NOMO-1 (cell line): ENCODE data around the gene ADAM17.
A peak's percentile ranks its signal among the peaks of the same experiment; 100 is the strongest.
"Not testable (repeated sequence)": the region's sequence is repeated elsewhere in the genome, so short reads cannot be mapped to it uniquely, and the experiment has no call there.

Source experiments
- DNase-seq, 2 experiments: peaks; one replicate each; lab custom pipeline; 2025; ENCODE audit not compliant: unreplicated experiment in 2 of 2; lab: John Stamatoyannopoulos, UW

The ADAM17 gene

DNA sequence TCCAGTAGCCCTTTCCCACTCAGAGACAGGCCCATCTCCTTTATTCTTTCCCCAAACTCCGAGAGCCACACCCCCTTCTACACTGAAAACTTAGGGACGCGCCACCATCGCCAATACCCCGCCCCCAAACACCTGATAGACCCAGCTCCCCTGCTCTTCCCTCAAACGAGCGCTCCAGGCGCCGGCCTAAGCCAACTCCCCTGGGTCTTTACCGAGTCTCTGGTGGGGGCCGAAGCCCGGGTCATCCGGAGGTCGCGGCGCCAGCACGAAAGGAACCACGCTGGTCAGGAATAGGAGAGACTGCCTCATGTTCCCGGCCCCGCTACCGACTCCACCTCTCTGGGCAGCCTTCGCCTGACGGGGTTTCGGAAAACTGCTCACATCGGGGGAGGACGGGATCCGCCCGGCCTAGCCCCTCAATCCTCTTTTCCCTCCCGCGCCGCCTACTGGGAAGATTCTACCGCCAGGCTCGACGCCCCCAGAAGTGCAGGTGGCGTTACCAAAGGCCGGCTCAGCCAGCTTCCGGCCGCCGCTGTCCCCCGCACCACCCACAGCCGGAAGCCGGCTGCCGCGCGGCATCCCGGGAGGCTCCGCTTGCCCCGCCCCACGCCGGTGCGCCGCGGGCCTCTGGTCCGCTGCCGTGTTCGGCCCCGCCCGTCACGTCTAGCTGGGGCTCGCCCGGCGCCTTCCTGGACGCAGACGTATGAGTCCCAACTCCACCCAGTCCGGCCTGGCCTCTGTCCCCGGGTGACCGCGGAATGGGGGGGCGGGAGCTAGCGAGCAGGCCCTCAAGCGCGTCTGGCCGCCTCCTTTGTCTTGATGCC is at the start of gene ADAM17:
TSS of gene ADAM17 (minus strand) at position 534 of the 824 bp plus-strand sequence. CDS start at position 309, 225 bp downstream.
- DNase-seq: peak; percentile 91 to 94

GRCh38 chr2:9602412-9602811 is 46.8 kb upstream of the ADAM17 start:
- no peak for DNase-seq

- DNase-seq: no peak
Measured at GRCh38 chr2:9601397-9601796, 45.8 kb upstream of the ADAM17 start.

DNA sequence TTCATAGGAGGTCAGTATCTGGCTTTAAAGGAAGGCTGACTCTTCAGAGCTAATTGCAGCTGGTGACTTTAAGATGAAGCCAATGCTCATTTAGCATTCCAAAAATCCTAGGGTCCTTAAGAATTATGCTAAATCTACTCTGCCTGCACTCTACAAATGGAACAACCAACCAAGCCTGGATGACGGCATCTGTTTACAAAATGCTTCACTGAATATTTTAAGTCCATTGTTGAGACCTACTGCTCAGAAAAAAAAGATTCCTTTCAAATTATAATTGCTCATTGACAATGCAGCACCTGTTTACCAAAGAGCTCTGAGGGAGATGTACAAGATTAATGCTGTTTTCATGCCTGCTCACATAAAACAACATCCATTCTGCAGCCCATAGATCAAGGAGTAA is 43.8 kb upstream of the ADAM17 start:
- DNase-seq: no peak

GRCh38 chr2:9596621-9597311 is 41.1 kb upstream of the ADAM17 start:
- no peak for DNase-seq

DNA sequence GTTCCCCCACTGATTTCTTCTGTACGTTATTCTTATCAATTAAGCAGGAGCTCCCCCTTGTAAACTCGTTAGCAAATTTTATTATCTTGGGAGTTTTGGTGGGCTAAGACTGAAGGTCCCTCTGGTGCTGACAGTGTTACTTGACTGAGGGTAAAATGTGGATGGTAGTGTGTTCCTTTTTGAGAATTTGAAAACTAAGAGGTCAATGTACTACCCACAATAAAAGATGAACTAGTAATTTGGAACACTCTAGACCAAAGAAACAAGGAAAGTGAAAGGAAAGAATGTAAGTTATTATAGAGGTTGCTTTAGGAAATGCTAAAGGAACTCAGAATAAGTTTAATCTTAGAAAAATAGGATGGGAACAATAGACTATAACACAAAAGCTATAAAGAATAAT is 40.1 kb upstream of the ADAM17 start:
- no peak for DNase-seq

DNA sequence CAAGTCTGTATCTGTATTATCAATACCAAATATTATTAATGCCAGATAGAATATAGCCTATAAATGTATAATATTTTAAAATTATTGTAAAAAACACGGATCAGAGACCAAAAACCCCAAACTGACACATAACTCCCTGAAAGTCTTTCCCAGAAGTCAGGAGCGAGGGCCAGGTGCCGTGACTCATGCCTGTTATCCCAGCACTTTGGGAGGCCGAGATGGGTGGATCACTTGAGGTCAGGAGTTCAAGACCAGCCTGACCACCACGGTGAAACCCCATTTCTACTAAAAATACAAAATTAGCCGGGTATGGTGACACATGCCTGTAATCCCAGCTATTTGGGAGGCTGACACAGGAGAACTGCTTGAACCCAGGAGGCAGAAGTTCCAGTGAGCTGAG is 39.6 kb upstream of the ADAM17 start:
- not testable (repeated sequence) for DNase-seq

- DNase-seq: no peak
Measured at GRCh38 chr2:9594366-9595054, 38.9 kb upstream of the ADAM17 start.

- DNase-seq: no peak
Measured at GRCh38 chr2:9593925-9594324, 38.3 kb upstream of the ADAM17 start.

GRCh38 chr2:9592699-9593098 is 37.1 kb upstream of the ADAM17 start:
- DNase-seq: no peak

DNA sequence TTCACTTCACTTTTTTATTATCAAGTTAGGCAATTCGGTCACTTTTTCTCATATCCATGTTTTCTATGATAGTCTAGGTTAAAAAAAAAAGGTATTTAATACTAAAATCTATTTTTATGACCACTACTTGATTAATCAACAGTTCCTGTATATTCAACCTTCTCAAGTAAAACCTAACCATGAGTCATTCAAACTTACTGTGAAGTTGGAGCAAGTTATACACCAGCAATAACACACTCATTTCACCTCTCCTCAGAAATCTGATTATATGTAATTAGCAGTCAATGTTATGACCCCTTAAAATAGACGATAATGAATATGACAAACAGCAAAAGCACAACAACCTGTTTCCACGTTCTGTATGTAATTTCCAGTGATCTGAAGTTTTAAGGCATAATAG is 35.0 kb upstream of the ADAM17 start:
- DNase-seq: no peak

- no peak for DNase-seq
Measured at GRCh38 chr2:9586465-9586864, 30.8 kb upstream of the ADAM17 start.

- DNase-seq: no peak
Measured at GRCh38 chr2:9585486-9585885, 29.9 kb upstream of the ADAM17 start.

DNA sequence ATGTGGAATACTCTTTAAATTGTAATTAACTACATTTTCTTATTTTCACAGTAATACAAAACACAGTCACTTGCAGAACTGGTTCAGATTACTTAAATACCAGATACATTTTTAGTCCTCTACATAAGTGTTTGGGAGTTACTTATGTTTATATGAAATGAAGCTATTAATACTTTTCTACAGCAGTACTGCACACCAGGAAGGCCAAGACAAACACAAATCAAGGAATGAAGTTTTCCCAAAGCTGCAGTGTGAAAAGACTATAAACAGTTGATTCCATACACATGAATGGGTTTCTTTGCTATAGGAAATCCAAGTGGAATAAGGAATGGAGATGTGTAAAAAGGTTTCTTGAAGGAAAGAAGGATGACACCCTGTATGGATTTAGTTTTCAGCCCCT is 29.3 kb upstream of the ADAM17 start:
- DNase-seq: not testable (repeated sequence)

- DNase-seq: no peak
Measured at GRCh38 chr2:9582624-9583023, 27.0 kb upstream of the ADAM17 start.

- DNase-seq: no peak
Measured at GRCh38 chr2:9578467-9579235, 23.0 kb upstream of the ADAM17 start.

- no peak for DNase-seq
Measured at GRCh38 chr2:9574331-9574730, 18.7 kb upstream of the ADAM17 start.

DNA sequence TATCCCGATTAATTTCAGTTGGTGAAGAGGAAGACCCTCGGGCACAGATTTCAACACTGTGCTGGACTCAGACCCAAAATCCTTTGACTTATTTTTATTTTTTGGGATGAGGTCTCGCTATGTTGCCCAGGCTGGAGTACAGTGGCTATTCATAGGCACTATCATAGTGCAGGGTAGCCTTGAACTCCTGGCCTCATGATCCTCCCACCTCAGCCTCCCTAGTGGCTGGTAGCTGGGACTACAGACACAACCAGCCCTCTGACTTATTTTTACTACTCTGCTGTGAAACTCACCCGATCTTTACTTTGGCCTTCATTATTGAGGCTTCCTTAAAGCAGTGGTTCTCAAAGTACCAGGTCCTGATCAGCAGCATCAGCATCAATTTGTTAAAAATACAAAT is 18.2 kb upstream of the ADAM17 start:
- no peak for DNase-seq

GRCh38 chr2:9573013-9573720 is 17.5 kb upstream of the ADAM17 start:
- no peak for DNase-seq
